ENCODE measurements around the gene ZNF358.

Gene ZNF358

GRCh38 chr19:7515645-7516151 is at the start of gene ZNF358:
TSS of gene ZNF358 (plus strand) at chr19:7516103. CDS start at chr19:7519243, 3,140 bp downstream.
- DNase-seq (ENCODE audit: low read depth in 2 of 2): peak; percentile 48

- DNase-seq (ENCODE audit: low read depth in 2 of 2): no peak
These were observed 48.6 kb upstream of the ZNF358 start for GRCh38 chr19:7467009-7467989.

DNA sequence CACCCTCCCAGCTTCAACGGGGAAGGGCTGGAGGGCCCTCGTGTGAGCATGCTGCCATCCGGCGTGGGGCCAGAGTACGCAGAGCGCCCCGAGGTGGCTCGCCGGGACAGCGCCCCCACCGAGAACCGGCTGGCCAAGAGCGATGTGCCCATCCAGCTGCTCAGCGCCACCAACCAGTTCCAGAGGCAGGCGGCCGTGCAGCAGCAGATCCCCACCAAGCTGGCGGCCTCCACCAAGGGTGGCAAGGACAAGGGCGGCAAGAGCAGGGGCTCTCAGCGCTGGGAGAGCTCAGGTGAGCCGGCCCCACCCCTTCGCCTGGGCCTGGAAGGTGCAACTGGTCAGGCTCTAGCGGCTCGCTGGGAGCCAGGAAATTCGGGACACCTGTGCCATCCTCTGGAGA is 47.1 kb upstream of the ZNF358 start:
- DNase-seq (ENCODE audit: low read depth in 2 of 2): no peak

DNA sequence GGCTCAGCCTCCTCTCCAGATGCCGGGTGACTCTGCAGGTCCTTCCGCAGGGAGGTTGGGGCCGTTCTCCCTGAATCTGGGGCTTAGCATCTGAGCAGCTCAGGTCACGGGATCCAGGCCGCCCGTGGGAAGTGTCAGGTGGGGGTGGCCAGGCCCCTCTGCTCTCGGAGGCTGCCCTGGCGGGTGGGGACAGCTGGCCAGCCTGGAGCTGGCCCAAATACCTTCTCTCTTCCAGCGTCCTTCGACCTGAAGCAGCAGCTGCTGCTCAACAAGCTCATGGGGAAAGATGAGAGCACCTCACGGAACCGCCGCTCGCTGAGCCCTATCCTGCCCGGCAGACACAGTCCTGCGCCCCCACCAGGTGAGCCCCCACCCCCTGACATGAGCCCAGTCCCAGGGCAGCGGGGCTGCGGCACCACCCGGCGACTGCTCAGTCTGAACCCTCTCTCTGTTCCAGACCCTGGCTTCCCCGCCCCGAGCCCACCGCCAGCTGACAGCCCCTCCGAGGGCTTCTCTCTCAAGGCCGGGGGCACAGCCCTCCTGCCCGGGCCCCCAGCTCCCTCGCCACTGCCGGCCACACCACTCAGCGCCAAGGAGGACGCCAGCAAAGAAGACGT is 46.1 kb upstream of the ZNF358 start:
- no peak for DNase-seq (ENCODE audit: low read depth in 2 of 2)

DNA sequence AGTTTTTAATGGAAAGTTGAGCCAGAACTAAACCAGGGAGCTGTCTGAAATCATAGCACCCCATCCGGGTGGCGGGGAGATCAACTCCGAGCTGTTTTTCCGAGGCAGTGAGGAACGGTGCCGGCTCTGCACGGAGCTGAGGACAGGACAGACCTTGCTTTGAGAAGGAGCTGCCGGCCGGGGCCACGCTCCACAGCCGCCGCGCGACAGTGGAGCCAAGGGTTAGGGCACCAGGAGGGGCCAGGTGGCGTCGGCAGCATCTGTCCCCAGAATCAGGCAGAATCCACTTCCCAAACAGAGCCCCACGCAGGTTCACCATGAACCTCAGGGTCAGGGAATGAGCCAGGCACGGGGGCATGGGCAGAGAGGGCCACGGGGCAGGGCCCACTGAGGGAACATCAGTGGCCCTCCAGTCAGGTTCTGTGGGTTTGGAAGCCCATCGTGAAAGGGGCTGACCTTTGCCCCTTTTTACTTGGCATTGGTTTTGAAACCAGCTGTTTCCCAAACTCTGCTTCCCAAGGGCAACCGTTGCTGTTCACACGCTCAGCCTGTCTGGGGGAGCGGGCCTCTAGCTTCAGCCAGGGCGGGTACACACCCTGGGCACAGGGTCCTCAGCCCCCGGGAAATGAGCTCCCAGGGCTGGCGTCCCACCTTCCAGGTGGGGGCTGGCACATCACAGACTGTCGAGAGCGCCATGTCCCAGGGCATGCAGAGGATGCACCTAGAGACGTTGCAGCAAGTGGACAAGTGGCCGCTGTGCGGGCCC is 45.2 kb upstream of the ZNF358 start:
- DNase-seq (ENCODE audit: low read depth in 2 of 2): no peak

DNA sequence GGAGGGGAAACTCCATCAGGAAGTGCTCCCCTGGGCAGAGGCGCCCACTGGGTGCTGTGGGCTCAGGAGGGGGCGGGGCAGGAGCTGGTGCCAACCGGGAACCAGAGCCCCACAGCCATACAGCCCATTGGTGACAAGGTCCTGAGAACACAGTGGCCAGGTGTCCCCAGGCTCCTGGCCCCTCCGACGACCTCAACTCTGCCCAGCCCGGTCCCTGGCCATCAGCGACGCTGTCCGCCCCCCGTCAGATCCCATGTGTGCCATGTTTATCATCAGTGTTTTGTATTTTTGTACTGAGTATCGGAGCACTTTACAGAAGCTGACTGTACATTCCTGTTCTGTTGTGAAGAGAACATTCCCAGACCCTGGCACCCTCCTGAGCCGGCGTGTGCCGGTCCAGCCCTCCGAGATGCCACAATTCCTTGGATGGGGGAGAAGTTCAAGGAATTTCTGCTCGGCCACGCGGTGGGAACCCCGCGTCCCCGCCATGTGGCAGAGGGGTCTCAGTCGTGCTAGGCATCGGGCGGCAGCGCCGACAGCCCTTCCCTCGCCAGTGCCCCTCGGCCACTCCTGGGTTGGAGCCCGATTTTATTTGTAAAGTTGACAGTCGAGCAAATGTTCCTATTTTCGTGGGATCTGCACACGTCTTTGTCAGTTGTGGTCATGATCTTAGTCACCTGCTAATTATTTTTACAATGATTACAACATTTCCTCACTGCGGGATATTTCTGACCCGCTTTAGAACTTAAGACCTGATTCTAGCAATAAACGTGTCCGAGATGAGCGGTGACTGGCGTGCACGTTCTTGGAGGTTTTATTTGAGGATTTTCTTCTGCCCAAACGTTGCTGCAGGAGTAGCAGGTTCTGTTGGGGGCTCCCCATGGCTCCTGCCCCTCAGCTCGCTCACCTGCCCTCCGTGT is 43.9 kb upstream of the ZNF358 start:
- no peak for DNase-seq (ENCODE audit: low read depth in 2 of 2)

- no peak for DNase-seq (ENCODE audit: low read depth in 2 of 2)
These were observed 40.2 kb upstream of the ZNF358 start for GRCh38 chr19:7475665-7476064.

DNA sequence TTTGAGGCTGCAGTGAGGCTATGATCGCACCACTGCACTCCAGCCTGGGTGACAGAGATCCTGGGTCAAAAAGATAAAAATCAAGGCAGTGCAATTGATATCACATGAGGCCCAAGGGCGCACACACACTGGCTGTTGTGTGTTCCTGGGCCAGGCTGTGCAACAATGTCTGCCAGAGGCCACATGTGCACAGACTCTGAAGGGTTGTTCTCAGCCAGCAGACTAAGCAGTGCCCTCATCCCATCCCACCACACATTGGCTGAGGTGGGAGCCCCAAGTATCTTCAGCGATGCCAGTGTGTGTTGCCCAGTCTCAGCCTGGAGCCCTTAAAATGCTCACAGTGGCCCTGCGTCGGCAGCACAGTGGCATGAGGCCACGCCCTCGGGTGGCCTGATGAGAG is 39.7 kb upstream of the ZNF358 start:
- no peak for DNase-seq (ENCODE audit: low read depth in 2 of 2)

GRCh38 chr19:7476777-7477494 is 39.0 kb upstream of the ZNF358 start:
- DNase-seq (ENCODE audit: low read depth in 2 of 2): no peak

DNA sequence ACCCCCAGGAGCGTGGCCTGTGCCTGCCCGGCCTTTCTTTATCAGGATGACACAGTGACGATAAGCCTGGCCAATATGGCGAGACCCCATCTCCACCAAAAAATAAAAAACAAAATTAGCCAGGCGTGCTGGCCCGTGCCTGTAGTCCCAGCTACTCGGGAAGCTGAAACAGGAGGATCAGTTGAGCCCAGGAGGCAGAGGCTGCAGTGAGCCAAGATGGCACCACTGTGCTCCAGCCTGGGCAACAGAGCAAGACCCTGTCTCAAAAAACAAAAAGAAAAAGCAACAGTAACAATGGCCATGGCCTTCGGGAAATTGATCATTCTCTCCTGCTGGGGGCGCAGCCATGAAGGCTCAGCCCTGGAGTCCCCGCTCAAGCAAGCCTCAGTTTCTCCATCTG is 38.1 kb upstream of the ZNF358 start:
- DNase-seq (ENCODE audit: low read depth in 2 of 2): no peak

- DNase-seq (ENCODE audit: low read depth in 2 of 2): no peak
These were observed 37.6 kb upstream of the ZNF358 start for GRCh38 chr19:7478173-7478842.

DNA sequence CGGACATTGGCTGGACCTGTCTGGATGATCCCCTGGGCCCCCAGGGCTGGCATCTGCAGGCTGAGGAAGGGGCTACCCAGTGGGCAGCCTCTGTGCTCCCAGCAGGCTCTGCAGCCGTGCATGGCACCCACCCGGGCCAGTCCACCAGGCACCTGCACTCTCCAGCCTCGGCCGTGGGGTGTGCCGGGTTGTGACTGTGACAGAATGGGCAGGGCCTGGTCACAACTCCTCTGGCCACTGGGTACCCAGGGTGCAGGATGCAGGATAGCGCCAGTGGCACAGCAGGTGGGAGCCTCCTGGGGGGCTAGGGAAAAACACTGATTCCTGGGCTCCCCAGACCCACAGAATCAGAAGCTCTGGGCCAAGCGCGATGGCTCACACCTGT is 37.1 kb upstream of the ZNF358 start:
- DNase-seq (ENCODE audit: low read depth in 2 of 2): no peak

GRCh38 chr19:7480222-7480969 is 35.5 kb upstream of the ZNF358 start:
- no peak for DNase-seq (ENCODE audit: low read depth in 2 of 2)

DNA sequence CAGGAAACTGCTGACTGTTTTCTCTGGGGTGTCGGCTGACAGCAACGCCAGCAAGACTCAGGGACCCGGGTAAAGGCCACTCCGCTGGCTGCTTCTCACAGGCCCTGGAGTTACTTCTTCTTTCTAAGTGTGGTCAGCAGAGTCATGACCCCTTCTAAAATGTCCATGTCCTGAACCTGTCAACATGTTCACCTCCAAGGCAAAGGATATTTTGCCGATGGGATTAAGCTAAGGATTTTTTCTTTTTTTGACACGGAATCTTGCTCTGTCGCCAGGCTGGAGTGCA is 35.0 kb upstream of the ZNF358 start:
- no peak for DNase-seq (ENCODE audit: low read depth in 2 of 2)

GRCh38 chr19:7482584-7483439 is 33.1 kb upstream of the ZNF358 start:
- DNase-seq (ENCODE audit: low read depth in 2 of 2): no peak

DNA sequence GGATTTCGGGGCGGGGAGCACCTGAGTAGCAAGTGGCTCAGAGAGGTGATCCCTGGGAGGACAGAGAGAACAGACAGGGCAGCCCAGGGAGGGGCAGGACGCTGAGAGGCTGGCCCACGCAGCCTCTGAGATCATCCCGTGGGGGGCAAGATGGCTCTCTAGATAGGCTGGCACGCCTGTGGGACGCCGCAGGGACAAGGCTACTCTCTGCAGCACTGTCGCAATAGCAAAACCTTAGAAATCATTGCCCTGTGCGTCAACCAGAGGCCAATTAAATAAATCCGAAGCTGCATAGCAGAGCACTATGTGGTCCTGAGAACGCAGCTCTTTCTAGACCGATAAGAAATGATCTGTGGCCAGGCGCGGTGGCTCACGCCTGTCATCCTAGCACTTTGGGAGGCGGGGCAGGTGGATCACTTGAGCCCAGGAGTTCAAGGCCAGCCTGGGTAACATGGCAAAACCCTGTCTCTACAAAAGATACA is 32.1 kb upstream of the ZNF358 start:
- no peak for DNase-seq (ENCODE audit: low read depth in 2 of 2)

DNA sequence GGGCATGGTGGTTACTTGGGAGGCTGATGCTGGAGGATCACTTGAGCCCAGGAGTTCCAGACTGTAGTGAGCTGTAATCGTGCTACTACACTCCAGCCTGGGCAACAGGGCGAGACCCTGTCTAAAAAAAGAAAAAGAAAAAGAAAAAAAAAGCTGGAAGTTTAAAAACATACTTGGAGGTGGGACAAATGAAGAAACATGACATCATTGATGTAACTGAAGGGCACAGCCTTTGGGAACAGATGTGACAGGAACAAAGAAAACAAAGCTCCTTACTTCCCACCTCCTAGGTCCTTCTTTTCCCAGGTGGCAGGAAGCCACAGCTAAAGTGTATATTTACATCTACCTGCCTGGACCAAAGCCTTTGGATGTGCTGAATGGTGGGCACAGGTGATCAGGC is 29.0 kb upstream of the ZNF358 start:
- DNase-seq (ENCODE audit: low read depth in 2 of 2): no peak

GRCh38 chr19:7488736-7489353 is 27.1 kb upstream of the ZNF358 start, which contains the start of gene PEX11G:
TSS of gene PEX11G (minus strand) at chr19:7489035. CDS start at chr19:7489010, 25 bp downstream.
- DNase-seq (ENCODE audit: low read depth in 2 of 2): peak; percentile 89 to 90

Measured in stimulated activated CD8-positive, alpha-beta memory T cell treated with anti-CD3 and anti-CD28 coated beads, Interleukin-2, amount 100 ng/mL, for 48 hours (primary cell).